BJ (cell line): ENCODE data around the gene LGALS12. TPM values are rescaled to one million over a fixed set of nuclear protein-coding genes. Genes with fewer than 3 reads are reported as not detected.
"Not testable (repeated sequence)": the region's sequence is repeated elsewhere in the genome, so short reads cannot be mapped to it uniquely, and the experiment has no call there.

Experiments
- CTCF ChIA-PET: fragments of 350-600 bp; formaldehyde crosslinking; extraction: SDS; loops from one replicate; lab custom pipeline; 2021; ENCODE audit warnings: antibody characterized with exemption, inconsistent platforms; lab: Yijun Ruan, JAX
- POLR2A ChIA-PET: fragments of 300-600 bp; sonication (Branson Sonifier 250); formaldehyde crosslinking; extraction: SDS; loops from one replicate; lab custom pipeline; 2021; ENCODE audit warnings: antibody characterized with exemption; lab: Charles Lee
- DNase-seq: peaks from one replicate; pipeline ENCODE4 v3.0.0-alpha.2; 2011; ENCODE audit warnings: low read depth
- H3K27me3 ChIP-seq: 2 replicates; pipeline ENCODE4 v1.6.0; 2011; ENCODE audit warnings: low read length; ENCODE audit not compliant: control insufficient read depth, insufficient read depth
- H3K36me3 ChIP-seq: 2 replicates; pipeline ENCODE4 v1.5.1; 2011; ENCODE audit warnings: low read length; ENCODE audit not compliant: control insufficient read depth, insufficient read depth
- H3K4me3 ChIP-seq: 2 replicates; pipeline ENCODE4 v1.5.1; 2011; ENCODE audit warnings: low read depth, mild to moderate bottlenecking, control low read depth, low read length
- polyA plus RNA-seq: library from polyadenylated mRNA; depleted of rRNA; stranded (reverse); fragments of >200 nt; gene quantifications from 2 replicates; pipeline ENCODE4 v1.2.3, GENCODE V29; 2011
- TF ChIP-seq, protein P1 (sequence below): IDR thresholded peaks from 2 replicates; pipeline ENCODE4 v1.5.1; 2011; ENCODE audit warnings: low read depth, mild to moderate bottlenecking, control low read depth, inconsistent platforms, low read length, moderate library complexity; ENCODE audit not compliant: insufficient read depth

The LGALS12 gene
- polyA plus RNA-seq, 1 experiment: not detected

- H3K4me3 ChIP-seq: no peak overlapping the region
- no peaks in the 10 kb centered on the region for H3K36me3 ChIP-seq
- no peak for DNase-seq
- TF ChIP-seq, protein P1, sequence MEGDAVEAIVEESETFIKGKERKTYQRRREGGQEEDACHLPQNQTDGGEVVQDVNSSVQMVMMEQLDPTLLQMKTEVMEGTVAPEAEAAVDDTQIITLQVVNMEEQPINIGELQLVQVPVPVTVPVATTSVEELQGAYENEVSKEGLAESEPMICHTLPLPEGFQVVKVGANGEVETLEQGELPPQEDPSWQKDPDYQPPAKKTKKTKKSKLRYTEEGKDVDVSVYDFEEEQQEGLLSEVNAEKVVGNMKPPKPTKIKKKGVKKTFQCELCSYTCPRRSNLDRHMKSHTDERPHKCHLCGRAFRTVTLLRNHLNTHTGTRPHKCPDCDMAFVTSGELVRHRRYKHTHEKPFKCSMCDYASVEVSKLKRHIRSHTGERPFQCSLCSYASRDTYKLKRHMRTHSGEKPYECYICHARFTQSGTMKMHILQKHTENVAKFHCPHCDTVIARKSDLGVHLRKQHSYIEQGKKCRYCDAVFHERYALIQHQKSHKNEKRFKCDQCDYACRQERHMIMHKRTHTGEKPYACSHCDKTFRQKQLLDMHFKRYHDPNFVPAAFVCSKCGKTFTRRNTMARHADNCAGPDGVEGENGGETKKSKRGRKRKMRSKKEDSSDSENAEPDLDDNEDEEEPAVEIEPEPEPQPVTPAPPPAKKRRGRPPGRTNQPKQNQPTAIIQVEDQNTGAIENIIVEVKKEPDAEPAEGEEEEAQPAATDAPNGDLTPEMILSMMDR: no peak
- POLR2A ChIA-PET: no interaction called here
- CTCF ChIA-PET: no interaction called here
- peaks cover 1% of the 10 kb centered on the region for H3K27me3 ChIP-seq
Observed at GRCh38 chr11:63548178-63548577, 42.3 kb downstream of the LGALS12 start.

DNA sequence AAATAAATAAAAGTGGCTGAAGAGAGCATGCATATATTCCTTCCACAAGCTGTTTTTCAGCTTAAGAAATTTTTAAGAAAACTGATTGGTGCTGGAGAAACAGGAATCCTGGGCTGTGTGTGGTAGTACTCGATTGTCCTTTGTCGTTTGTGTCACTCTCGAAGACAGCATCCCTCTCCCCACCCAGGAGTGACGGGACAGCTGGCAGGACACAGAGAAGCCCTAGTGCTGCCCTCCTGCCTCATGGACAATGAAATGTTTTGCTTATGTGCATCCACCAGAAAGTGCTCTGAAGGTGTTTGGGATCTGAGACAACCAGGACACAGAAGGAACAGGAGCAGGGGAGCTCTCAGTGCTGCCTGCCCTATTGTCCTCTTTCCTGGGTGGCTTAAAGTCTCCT, 43.5 kb downstream of the LGALS12 start:
- Histone ChIP-seq H3K27me3 (no peaks in the 10 kb centered on the region; the same call in 1 of the 2 replicates), H3K36me3 (no peaks in the 10 kb centered on the region), H3K4me3 (no peak overlapping the region)
- ChIA-PET CTCF (no interaction called here), POLR2A (no interaction called here)
- no peak for DNase-seq
- TF ChIP-seq, protein P1: no peak

DNA sequence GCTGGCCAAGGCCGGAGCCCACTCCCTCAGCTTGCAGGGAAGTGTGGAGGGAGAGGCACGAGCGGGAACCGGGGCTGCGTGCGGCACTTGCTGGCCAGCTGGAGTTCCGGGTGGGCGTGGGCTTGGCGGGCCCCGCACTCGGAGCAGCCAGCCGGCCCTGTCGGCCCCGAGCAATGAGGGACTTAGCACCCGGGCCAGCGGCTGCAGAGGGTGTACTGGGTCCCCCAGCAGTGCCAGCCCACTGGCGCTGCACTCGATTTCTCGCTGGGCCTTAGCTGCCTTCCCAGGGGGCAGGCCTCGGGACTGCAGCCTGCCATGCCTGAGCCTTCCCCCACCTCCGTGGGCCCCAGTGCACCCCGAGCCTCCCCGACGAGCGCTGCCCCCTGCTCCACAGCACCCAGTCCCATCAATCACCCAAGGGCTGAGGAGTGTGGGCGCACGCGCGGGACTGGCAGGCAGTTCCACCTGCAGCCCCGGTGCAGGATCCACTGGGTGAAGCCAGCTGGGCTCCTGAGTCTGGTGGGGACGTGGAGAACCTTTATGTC, 44.3 kb downstream of the LGALS12 start:
- POLR2A ChIA-PET, DNase-seq, H3K27me3 ChIP-seq, H3K4me3 ChIP-seq, H3K36me3 ChIP-seq: not testable (repeated sequence)
- CTCF ChIA-PET: interaction anchor here (2.2 kb wide), 1 partner anchor 13 kb away, joined by 6 read pairs; the partner anchor contains the start of gene PLAAT4

DNA sequence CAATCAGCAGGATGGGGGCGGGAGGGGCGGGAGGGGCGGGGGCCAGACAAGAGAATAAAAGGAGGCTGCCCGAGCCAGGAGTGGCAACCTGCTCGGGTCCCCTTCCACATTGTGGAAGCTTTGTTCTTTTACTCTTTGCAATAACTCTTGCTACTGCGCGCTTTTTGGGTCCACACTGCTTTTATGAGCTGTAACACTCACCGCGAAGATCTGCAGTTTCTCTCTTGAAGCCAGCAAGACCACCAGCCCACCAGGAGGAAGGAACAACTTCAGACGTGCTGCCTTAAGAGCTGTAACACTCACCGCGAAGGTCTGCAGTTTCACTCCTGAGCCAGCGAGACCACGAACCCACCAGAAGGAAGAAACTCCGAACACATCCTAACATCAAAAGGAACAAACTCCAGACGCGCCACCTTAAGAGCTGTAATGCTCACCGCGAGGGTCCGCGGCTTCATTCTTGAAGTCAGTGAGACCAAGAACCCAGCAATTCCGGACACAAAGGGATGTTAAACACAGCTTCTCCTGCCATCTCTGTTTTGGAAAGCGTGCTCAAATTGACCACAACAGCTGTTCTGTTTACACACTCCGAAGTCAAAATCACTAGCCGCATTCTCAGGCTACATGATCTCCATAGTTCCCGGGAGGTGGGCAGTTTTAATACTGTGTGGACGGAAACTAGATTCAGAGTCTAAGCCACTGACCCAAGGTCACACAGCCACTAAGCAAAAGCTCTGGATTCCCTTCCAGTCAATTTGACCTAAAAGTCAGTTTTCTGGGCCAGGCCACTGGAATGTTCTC, 45.4 kb downstream of the LGALS12 start:
- no peak for DNase-seq
- TF ChIP-seq, protein P1: no peak
- CTCF ChIA-PET: interaction anchor here (2.2 kb wide), 1 partner anchor 14 kb away, joined by 6 read pairs; the partner anchor contains the start of gene PLAAT4
- Histone ChIP-seq H3K4me3 (no peak overlapping the region), H3K27me3 (no peaks in the 10 kb centered on the region), H3K36me3 (no peaks in the 10 kb centered on the region)
- POLR2A ChIA-PET: no interaction called here

- H3K4me3 ChIP-seq: no peak overlapping the region
- no peaks in the 10 kb centered on the region for H3K27me3 ChIP-seq
- TF ChIP-seq, protein P1: no peak
- H3K36me3 ChIP-seq: no peaks in the 10 kb centered on the region
- DNase-seq: no peak
- POLR2A ChIA-PET: no interaction called here
- CTCF ChIA-PET: interaction anchor here (2.2 kb wide), 1 partner anchor 15 kb away, joined by 6 read pairs; the partner anchor contains the start of gene PLAAT4
Observed at GRCh38 chr11:63551889-63552266, 46.0 kb downstream of the LGALS12 start.
